ENCODE data around the gene LY6G5C. TPM values are rescaled to one million over a fixed set of nuclear protein-coding genes. Genes with fewer than 3 reads are reported as not detected.
A peak's percentile ranks its signal among the peaks of the same experiment; 100 is the strongest.

Gene LY6G5C
- polyA plus RNA-seq, 12 donors: 1.2 to 6.4 (median 3.2) TPM; not detected in 2

- DNase-seq: no peak
Measured at GRCh38 chr6:31663126-31663960, 17.5 kb downstream of the LY6G5C start.

DNA sequence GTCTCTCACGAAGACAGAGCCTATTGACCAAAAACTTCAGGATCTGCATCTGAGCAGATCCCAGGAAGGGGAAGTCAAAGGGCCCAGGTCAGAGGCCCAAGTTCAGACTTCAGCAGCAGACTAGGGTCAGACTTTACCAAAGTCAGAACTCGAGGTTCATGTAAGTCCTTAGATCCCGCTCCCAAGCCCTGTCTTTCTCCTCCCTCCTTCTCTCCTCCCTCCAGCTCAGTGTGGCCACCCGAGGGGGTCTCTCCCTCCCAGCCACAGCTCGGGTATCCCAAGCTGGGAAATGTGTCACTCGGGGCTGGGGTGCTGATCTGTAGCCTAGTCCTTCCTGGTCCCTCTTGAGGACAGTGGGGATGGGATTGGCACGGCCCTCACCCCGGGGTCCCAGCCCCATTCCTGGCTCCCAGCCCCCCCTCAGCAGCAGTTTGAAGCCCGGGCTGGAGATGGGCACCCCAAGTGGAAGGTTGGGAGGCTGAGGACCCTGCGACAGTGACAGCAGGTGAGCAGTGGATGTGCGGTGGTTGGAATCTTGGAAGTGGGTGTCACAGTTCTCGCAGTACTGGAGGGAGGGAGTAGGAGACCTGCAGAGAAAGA, 18.6 kb downstream of the LY6G5C start:
- DNase-seq: no peak

DNA sequence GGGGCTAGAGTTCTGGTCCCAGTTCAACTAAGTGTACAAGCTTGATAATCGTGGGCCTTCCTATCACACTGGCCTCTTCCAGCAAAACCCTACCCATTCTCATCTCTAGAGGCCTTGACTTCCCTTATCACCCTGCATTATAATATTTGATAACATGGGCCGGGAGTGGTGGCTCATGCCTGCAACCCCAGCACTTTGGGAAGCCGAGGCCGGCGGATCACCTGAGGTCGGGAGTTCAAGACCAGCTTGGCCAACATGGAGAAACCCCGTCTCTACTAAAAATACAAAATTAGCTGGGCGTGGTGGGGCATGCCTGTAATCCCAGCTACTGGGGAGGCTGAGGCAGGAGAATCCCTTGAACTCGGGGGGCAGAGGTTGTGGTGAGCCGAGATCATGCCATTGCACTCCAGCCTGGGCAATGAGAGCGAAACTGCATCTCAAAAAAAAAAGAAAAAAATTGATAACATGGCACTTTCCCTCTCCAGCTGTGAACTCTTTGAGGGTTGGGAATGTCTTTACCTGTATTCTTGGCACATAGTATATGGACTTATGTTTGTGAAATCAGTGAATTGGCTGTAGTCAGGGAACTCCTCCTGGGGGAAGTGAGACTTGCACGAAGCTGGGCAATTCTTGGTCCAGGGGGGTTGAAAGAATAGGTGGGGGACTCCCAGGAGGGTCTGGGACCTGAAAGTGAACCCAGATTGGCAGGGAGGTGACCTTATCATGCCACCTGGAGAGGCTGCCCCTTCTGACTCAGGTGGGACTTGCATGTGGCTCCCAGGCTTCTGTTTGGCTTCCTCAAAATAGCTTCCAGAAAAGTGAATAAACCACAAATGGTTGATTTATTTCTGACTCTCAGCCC, 19.4 kb downstream of the LY6G5C start:
- DNase-seq: no peak

DNA sequence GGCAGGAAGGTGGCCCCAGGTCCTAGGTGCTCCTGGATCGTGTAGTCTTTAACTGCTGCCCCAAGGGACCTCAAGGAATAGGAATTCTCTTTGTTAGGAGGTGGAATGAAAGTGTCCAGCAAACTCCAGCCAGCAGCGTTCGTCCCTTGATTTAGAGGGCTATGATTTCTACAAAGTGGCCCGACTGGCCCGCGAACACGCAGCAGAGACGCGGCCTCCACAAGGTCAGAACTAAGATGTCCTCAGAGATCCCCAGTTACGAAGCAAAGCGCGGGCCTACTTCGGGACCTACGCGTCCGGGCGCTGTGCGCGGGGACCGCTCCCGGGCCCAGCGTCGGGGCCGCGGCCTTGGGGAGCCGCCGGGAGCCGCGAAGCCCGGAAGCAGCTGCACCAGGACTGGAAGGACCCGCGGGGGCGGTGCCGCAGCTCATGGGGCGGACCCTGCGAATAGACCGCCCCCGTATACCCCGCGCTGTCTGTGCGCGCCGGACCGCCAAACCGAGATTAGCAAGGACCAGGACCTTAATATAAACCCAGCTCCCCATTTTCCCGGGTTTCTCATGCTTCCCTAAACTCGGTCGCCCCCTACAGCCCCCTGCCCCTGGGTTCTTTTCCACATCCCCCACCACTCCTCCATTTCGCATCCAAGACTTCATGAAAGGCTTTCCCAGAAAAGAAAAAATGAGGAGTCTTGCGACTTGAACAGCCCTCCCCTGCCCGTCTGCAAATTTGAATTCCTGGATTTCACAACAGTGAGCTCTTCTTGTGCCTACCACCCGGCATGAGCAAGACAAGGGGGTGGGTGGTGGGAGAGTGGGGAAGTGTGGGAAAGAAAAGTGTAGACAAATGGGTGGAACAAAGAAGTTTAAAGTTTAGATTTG, 20.2 kb downstream of the LY6G5C start, which contains the start of gene C6orf47:
TSS of gene C6orf47 (minus strand) at position 398 of the 881 bp plus-strand sequence. CDS start 831 bp downstream, outside the sequence.
- DNase-seq: peak; percentile 86

- DNase-seq: no peak
Measured at GRCh38 chr6:31659649-31660380, 21.1 kb downstream of the LY6G5C start.

- DNase-seq: no peak
Measured at GRCh38 chr6:31658983-31659648, 21.8 kb downstream of the LY6G5C start.

DNA sequence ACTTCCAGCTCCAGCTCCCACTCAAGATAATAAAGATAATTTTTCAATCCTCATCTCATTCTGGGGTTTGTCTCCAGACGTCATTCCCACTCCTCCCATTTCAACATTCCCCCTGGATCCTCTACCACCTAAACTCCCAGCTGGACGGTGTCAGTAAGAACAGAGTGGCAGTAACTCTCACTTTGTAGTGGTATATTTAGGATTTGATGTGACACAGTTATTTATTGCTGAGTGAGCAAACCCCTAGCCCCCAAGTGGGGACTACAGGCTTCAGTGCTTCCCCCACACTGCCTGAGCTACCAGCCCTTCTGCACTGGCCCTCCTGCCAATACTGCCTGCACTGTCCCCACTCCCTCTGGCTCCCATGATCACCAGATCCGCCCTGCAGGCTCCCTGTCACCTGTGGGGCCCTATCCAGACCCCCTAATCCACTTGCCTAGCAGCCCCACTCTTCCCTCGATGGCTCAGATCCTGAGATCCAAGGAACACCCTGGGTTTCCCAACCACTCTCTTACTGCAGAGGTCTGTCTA, 22.6 kb downstream of the LY6G5C start:
- no peak for DNase-seq

DNA sequence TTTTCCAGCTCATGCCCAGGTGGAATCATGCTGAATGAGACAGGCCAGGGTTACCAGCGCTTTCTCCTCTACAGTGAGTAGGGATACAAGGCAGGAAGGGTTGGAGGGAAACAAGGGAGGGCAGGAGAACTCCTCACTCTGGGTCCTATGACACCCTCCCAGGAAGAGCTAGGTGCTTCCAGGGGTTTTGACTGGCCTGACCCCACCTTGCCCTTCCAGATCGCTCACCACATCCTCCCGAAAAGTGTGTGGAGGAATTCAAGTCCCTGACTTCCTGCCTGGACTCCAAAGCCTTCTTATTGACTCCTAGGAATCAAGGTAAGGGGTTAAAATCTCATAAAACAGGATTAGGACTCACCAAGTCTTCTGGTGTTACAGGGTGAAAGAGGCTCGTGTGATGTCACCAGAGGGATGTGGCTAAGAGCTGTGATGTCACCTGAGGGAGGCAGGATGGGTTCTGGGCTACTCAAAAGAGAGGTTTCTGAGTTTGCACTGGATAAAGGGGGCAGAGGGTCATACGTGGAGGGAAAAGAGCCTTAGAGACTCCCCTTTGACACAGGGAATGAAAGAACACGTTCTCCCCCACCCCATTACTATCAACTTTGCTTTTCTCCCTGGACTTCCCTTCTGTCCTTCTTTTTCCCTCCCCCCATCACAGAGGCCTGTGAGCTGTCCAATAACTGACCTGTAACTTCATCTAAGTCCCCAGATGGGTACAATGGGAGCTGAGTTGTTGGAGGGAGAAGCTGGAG, 23.3 kb downstream of the LY6G5C start:
- no peak for DNase-seq

DNA sequence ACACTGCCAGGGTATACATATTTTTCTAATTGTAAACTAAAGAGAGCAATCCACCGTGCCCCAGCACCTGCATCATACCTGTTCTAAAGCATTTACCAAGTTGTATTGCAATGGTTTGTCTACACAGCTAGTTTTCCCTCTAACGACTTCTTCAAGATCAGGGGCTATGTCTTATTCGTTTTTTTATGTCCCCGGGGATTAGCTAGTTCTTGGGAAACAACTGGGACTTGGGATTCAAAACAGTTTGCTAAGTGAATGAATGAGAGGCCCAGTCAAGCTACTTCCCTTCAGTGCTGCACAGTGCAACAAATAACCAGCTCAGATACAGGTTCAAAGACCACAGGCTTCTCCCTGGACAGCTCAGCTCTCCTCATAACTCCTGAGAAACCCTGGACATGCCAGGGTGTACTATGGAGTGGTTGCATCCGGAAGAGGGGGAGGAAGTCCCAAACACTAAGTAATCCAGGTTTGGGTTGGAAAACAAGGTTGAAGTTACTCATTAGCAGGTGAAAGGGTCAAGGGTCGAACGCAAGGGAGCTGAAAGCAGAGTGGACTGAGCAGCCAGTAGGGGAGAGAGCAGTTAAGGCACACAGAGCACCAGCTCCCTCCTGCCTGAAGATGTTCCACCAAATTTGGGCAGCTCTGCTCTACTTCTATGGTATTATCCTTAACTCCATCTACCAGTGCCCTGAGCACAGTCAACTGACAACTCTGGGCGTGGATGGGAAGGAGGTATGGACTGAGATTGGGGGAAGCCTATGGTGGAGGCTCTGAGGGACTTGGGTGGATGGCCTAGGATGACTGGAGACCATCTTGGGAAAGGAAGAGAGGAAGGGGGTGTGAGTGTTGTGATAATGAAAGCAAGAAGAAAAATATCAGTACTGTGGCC, 25.3 kb downstream of the LY6G5C start, which contains the start of gene APOM:
TSS of gene APOM (plus strand) at position 546 of the 889 bp plus-strand sequence. CDS start at position 619, 73 bp downstream.
- DNase-seq: no peak

- no peak for DNase-seq
Measured at GRCh38 chr6:31654574-31655348, 26.1 kb downstream of the LY6G5C start.

- no peak for DNase-seq
Measured at GRCh38 chr6:31652925-31653724, 27.7 kb downstream of the LY6G5C start.

DNA sequence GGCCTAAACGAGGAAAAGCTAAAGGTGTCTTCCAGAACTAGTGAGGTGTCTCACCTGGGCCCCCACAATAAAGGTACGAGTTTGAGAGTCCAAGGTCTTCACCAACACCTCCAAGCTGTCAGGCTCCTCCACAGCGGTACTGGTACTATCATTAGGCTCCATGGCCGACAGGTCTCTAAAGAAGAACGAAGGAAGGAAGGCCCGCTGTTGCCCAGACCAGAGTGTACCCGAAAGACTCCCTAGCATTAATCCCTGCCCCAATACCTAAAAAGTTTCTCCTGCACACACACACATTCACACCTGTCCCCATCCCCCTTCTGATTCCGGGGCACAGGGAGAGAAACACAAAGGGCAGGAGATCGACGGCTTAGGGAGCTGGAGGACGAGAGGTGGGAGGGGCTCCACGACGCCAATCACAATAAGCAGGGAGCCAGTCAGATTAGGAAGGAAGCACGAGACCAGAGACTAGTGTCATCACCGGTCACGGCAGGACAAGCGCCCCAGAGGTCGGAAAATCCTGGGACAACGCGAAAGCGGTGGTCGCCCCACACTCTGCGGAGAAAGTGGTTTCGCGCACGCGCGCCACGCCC, 29.2 kb downstream of the LY6G5C start:
- no peak for DNase-seq

DNA sequence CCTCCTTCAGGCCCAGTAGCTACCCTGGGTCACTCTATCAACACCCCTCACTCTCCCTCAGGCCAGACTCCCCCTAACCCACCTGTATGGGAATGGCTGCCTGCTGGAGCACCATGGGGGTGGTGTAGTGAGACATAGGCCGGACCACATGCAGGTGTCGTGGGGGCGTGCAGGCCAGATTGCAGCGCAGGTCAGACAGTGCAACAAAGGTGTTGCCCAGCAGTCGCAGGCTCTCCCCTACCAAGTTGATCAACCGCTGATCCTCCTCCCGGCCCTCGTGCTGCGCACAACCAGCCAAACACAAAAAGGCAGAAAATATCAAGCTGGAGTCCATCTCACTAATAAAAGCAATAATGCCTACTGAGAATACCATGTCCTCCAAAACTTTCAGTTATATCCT, 35.5 kb downstream of the LY6G5C start:
- DNase-seq: no peak

DNA sequence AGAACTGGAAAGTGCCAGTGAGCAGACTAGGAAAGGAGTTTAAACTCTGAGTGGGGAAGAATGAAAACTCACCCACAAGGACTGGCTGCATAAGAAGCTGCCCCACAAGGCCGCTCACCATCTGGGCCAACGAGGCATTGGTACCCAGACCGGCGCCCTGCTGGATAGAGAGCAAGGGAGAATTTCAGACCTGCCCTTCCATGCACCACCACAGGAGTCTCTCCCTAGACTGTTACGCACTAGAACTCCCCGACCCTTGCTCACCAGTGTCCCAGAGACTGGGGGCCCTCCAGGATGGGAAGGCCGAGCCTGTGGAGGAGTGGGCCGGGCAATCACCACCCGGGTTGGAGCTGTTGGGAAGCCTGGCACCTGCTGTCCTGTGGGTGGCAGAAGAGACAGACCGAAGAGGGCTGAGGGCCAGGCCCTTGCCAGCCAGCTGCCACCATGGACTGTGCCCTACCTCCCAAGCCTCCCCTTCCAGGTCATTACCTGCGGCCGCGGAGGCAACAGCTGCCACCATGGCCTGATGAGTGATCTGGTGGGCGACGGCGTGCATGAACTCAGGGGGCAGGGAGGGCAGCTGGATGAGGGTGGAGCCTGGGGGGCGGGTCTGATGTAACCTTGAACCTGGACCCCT, 36.9 kb downstream of the LY6G5C start:
- DNase-seq: no peak

Measured in muscle of arm (tissue), 12 donors.